ENCODE data around the gene ARID2. TPM values are rescaled to one million over a fixed set of nuclear protein-coding genes. Genes with fewer than 3 reads are reported as not detected.
A peak's percentile ranks its signal among the peaks of the same experiment; 100 is the strongest.

Gene ARID2
- total RNA-seq, 1 donor from 2014 or later, result 53.6 TPM

DNA sequence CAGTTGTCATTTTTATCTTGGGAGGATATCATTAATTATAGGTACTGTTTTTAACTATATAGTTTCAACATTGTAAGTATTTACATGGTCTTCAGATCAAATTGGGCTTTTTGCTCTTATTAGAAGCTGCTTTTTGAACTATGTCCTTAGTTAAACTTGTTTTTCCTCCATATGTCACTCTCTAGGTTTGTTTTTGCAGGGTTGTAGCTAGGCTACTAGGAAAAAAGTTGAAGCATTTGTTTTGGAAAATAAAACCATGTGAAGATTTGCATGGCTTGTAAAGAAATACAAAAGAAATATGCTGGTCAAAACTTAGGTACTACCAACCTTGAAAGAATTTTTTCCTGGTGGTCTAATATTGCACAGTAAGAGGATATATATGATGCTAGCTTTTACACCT is 3.4 kb downstream of the ARID2 start:
- Mint-ChIP-seq H3K27ac (ENCODE audit: unreplicated experiment) (no peak overlapping the region), H3K4me1 (peaks cover 36% of the 10 kb centered on the region), H3K36me3 (ENCODE audit: low read depth) (peaks cover 28% of the 10 kb centered on the region), H3K27me3 (ENCODE audit: low read depth) (no peaks in the 10 kb centered on the region), H3K4me3 (peak overlapping the region; percentile 75), H3K9me3 (no peaks in the 10 kb centered on the region)
- DNase-seq (ENCODE audit: low read depth, low spot score), result no peak
- TF ChIP-seq, protein P1, sequence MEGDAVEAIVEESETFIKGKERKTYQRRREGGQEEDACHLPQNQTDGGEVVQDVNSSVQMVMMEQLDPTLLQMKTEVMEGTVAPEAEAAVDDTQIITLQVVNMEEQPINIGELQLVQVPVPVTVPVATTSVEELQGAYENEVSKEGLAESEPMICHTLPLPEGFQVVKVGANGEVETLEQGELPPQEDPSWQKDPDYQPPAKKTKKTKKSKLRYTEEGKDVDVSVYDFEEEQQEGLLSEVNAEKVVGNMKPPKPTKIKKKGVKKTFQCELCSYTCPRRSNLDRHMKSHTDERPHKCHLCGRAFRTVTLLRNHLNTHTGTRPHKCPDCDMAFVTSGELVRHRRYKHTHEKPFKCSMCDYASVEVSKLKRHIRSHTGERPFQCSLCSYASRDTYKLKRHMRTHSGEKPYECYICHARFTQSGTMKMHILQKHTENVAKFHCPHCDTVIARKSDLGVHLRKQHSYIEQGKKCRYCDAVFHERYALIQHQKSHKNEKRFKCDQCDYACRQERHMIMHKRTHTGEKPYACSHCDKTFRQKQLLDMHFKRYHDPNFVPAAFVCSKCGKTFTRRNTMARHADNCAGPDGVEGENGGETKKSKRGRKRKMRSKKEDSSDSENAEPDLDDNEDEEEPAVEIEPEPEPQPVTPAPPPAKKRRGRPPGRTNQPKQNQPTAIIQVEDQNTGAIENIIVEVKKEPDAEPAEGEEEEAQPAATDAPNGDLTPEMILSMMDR (conservative IDR thresholded peaks at IDR 0.05), result no peak

DNA sequence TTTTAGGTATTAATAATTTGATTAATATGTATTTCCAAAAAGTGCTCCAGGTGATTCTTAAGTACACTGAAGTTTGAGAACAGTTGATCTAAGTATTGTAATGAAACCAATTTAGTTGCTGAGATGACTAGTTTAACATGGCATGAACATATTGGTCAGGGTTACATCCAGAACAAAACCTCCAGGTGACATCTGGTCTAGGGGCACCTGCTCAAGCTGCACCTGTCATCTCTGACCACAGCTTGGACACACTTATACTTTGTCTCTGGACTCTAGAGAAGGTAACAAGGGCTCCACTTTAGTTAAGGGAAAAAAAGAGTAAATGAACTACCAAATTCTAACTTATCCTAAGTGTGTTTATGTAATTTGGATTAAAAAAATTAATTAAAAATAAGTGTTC is 8.1 kb downstream of the ARID2 start:
- H3K36me3 Mint-ChIP-seq (ENCODE audit: low read depth), result peaks cover 45% of the 10 kb centered on the region
- DNase-seq (ENCODE audit: low read depth, low spot score), result no peak
- H3K27me3 Mint-ChIP-seq (ENCODE audit: low read depth), result no peaks in the 10 kb centered on the region
- TF ChIP-seq, protein P1 (conservative IDR thresholded peaks at IDR 0.05), result no peak
- no peak overlapping the region for H3K27ac Mint-ChIP-seq (ENCODE audit: unreplicated experiment)
- peak overlapping the region; percentile 15 for H3K4me3 Mint-ChIP-seq
- peaks cover 13% of the 10 kb centered on the region for H3K4me1 Mint-ChIP-seq
- H3K9me3 Mint-ChIP-seq, result peaks cover 7% of the 10 kb centered on the region

DNA sequence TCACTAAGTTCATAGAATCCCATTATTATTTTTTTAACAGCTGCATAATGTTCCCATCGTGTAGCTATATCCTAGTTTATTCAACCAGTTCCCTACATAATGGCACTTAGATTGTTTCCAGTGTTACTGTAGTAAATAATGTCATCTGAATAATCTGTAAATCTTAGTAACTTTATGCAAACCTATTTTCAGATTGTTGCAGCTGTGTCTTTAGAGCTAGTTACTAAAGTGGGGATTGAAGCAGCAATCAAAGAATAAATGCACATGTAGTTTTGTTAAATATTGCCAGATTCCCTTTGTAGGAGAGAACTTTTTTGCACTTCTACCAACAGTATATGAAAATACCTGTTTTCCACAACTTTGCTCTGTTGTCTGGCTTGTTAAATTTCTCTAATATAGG is 13.1 kb downstream of the ARID2 start:
- no peak overlapping the region for H3K4me3 Mint-ChIP-seq
- peaks cover 29% of the 10 kb centered on the region for H3K36me3 Mint-ChIP-seq (ENCODE audit: low read depth)
- TF ChIP-seq, protein P1 (conservative IDR thresholded peaks at IDR 0.05), result no peak
- H3K9me3 Mint-ChIP-seq, result peaks cover 7% of the 10 kb centered on the region
- no peak for DNase-seq (ENCODE audit: low read depth, low spot score)
- no peaks in the 10 kb centered on the region for H3K27me3 Mint-ChIP-seq (ENCODE audit: low read depth)
- no peak overlapping the region for H3K27ac Mint-ChIP-seq (ENCODE audit: unreplicated experiment)
- no peaks in the 10 kb centered on the region for H3K4me1 Mint-ChIP-seq

DNA sequence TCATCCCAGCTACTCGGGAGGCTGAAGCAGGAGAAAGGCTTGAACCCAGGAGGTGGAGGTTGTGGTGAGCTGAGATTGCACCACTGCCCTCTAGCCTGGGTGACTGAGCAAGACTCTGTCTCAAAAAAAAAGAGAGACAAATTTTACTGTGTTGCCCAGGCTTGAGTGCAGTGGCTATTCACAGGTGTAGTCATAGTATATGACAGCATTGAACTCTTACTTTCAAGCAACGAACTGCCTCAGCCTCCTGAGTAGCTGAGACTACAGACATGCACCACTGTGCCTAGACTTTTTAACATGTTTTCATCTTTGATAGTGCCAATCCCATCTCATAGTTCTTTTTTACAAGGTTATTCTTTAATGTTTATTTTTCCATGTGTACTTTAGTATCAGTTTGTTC is 13.7 kb downstream of the ARID2 start:
- no peak for DNase-seq (ENCODE audit: low read depth, low spot score)
- Mint-ChIP-seq H3K4me3 (no peak overlapping the region), H3K4me1 (no peaks in the 10 kb centered on the region), H3K27ac (ENCODE audit: unreplicated experiment) (no peak overlapping the region), H3K27me3 (ENCODE audit: low read depth) (no peaks in the 10 kb centered on the region), H3K36me3 (ENCODE audit: low read depth) (peaks cover 28% of the 10 kb centered on the region), H3K9me3 (peaks cover 7% of the 10 kb centered on the region)
- TF ChIP-seq, protein P1 (conservative IDR thresholded peaks at IDR 0.05), result no peak

DNA sequence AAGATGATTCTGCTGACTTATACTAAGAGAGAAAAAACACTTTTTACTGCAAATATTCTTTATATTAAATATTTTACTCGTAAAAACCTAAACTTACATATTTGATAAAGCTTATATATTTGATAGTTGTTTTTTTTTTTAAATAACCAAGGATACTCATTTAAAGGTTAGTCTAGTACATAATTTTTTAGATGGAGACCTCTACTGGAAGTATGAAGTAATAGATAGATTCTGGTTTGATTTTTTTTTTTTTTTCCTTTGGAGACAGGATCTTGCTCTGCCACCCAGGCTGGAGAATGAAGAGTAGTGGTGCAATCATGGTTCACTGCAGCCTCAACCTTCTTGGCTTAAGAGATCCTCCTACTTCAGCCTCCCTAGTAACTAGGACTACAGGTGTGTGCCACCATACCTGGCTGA is 16.4 kb downstream of the ARID2 start:
- no peak for DNase-seq (ENCODE audit: low read depth, low spot score)
- Mint-ChIP-seq H3K27me3 (ENCODE audit: low read depth) (no peaks in the 10 kb centered on the region), H3K36me3 (ENCODE audit: low read depth) (peaks cover 32% of the 10 kb centered on the region), H3K4me1 (peaks cover 15% of the 10 kb centered on the region), H3K27ac (ENCODE audit: unreplicated experiment) (no peak overlapping the region), H3K9me3 (peaks cover 13% of the 10 kb centered on the region), H3K4me3 (no peak overlapping the region)
- TF ChIP-seq, protein P1 (conservative IDR thresholded peaks at IDR 0.05), result peak; percentile 58

DNA sequence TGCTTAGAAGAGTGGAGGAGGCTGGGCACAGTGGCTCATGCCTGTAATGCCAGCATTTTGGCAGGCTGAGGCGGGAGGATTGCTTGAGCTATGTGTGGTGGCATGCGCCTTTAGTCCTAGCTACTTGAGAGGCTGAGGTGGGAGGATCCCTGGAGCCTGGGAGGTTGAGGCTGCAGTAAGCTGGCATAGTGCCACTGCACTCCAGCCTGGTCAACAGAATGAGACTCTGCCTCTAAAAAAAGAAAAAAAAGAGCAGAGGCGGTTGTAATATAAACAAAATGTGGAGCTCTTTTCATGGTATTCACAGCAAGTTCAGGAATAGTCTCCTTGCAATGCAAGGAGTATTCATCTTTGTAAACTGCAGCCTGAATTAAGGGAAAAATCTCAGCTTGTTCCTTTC is 27.2 kb downstream of the ARID2 start:
- Mint-ChIP-seq H3K36me3 (ENCODE audit: low read depth) (peaks cover 3% of the 10 kb centered on the region), H3K4me1 (peaks cover 33% of the 10 kb centered on the region), H3K27me3 (ENCODE audit: low read depth) (no peaks in the 10 kb centered on the region), H3K4me3 (no peak overlapping the region), H3K27ac (ENCODE audit: unreplicated experiment) (no peak overlapping the region), H3K9me3 (no peaks in the 10 kb centered on the region)
- TF ChIP-seq, protein P1 (conservative IDR thresholded peaks at IDR 0.05), result no peak
- no peak for DNase-seq (ENCODE audit: low read depth, low spot score)

Data from neural crest cell (in vitro differentiated cells).